ENCODE measurements around the gene CD1D. TPM values are rescaled to one million over a fixed set of nuclear protein-coding genes. Genes with fewer than 3 reads are reported as not detected.

CD1D gene
- total RNA-seq, 1 experiment from 2014 or later, result 0.19 TPM

- no peak overlapping the region for H3K4me3 Mint-ChIP-seq (ENCODE audit: unreplicated experiment)
- H3K9me3 Mint-ChIP-seq (ENCODE audit: unreplicated experiment), result no peaks in the 10 kb centered on the region
- CTCF ChIA-PET, result interaction anchor here (0.6 to 5.1 kb wide), 7 partner anchors 16 to 912 kb away, joined by 3 to 28 read pairs (median 3); no protein-coding TSS in a partner anchor
- H3K27ac Mint-ChIP-seq (ENCODE audit: low read depth, unreplicated experiment), result no peak overlapping the region
- TF ChIP-seq CTCF (IDR thresholded peaks at IDR 0.05; ENCODE audit: unreplicated experiment), result no peak
- POLR2A ChIA-PET, result no interaction called here
- DNase-seq (ENCODE audit: unreplicated experiment), result no peak
- H3K27me3 Mint-ChIP-seq (ENCODE audit: insufficient read depth, unreplicated experiment), result peaks cover 49% of the 10 kb centered on the region
- H3K4me1 Mint-ChIP-seq (ENCODE audit: insufficient read depth, unreplicated experiment), result no peaks in the 10 kb centered on the region
- no TSS peak for BruUV-seq (replicated peaks)
- intact Hi-C loops (cut with micrococcal nuclease), result no loop called here
- H3K36me3 Mint-ChIP-seq (ENCODE audit: insufficient read depth, unreplicated experiment), result no peaks in the 10 kb centered on the region
Measured at GRCh38 chr1:158186180-158186579, 5.5 kb downstream of the CD1D start.

- intact Hi-C loops (cut with micrococcal nuclease), result no loop called here
- Mint-ChIP-seq H3K9me3 (ENCODE audit: unreplicated experiment) (no peaks in the 10 kb centered on the region), H3K4me1 (ENCODE audit: insufficient read depth, unreplicated experiment) (no peaks in the 10 kb centered on the region), H3K27me3 (ENCODE audit: insufficient read depth, unreplicated experiment) (peaks cover 25% of the 10 kb centered on the region), H3K27ac (ENCODE audit: low read depth, unreplicated experiment) (no peak overlapping the region), H3K4me3 (ENCODE audit: unreplicated experiment) (no peak overlapping the region), H3K36me3 (ENCODE audit: insufficient read depth, unreplicated experiment) (no peaks in the 10 kb centered on the region)
- no TSS peak for BruUV-seq (replicated peaks)
- no peak for TF ChIP-seq CTCF (IDR thresholded peaks at IDR 0.05; ENCODE audit: unreplicated experiment)
- ChIA-PET CTCF (interaction anchor here (5.1 kb wide), 1 partner anchor 15 kb away, joined by 28 read pairs; no protein-coding TSS in a partner anchor), POLR2A (no interaction called here)
- no peak for DNase-seq (ENCODE audit: unreplicated experiment)
Measured at GRCh38 chr1:158188611-158189010, 7.9 kb downstream of the CD1D start.

- ChIA-PET CTCF (interaction anchor here (1.1 kb wide), 1 partner anchor 15 kb away, joined by 9 read pairs; no protein-coding TSS in a partner anchor), POLR2A (no interaction called here)
- Mint-ChIP-seq H3K27ac (ENCODE audit: low read depth, unreplicated experiment) (no peak overlapping the region), H3K36me3 (ENCODE audit: insufficient read depth, unreplicated experiment) (no peaks in the 10 kb centered on the region), H3K4me1 (ENCODE audit: insufficient read depth, unreplicated experiment) (no peaks in the 10 kb centered on the region), H3K4me3 (ENCODE audit: unreplicated experiment) (no peak overlapping the region), H3K9me3 (ENCODE audit: unreplicated experiment) (no peaks in the 10 kb centered on the region), H3K27me3 (ENCODE audit: insufficient read depth, unreplicated experiment) (peaks cover 16% of the 10 kb centered on the region)
- no peak for DNase-seq (ENCODE audit: unreplicated experiment)
- TF ChIP-seq CTCF (IDR thresholded peaks at IDR 0.05; ENCODE audit: unreplicated experiment), result no peak
- BruUV-seq (replicated peaks), result no TSS peak
- intact Hi-C loops (cut with micrococcal nuclease), result no loop called here
Measured at GRCh38 chr1:158189624-158190023, 8.9 kb downstream of the CD1D start.

- ChIA-PET POLR2A (no interaction called here), CTCF (interaction anchor here (0.6 to 1.2 kb wide), 5 partner anchors 13 to 753 kb away, joined by 3 to 5 read pairs (median 4); no protein-coding TSS in a partner anchor)
- H3K4me1 Mint-ChIP-seq (ENCODE audit: insufficient read depth, unreplicated experiment), result no peaks in the 10 kb centered on the region
- H3K36me3 Mint-ChIP-seq (ENCODE audit: insufficient read depth, unreplicated experiment), result no peaks in the 10 kb centered on the region
- intact Hi-C loops (cut with micrococcal nuclease), result no loop called here
- no peaks in the 10 kb centered on the region for H3K9me3 Mint-ChIP-seq (ENCODE audit: unreplicated experiment)
- H3K4me3 Mint-ChIP-seq (ENCODE audit: unreplicated experiment), result no peak overlapping the region
- no peak overlapping the region for H3K27ac Mint-ChIP-seq (ENCODE audit: low read depth, unreplicated experiment)
- H3K27me3 Mint-ChIP-seq (ENCODE audit: insufficient read depth, unreplicated experiment), result peaks cover 32% of the 10 kb centered on the region
- no TSS peak for BruUV-seq (replicated peaks)
- no peak for DNase-seq (ENCODE audit: unreplicated experiment)
- TF ChIP-seq CTCF (IDR thresholded peaks at IDR 0.05; ENCODE audit: unreplicated experiment), result no peak
Measured at GRCh38 chr1:158191299-158191698, 10.6 kb downstream of the CD1D start.
